ENCODE data around the gene TBCD. TPM values are rescaled to one million over a fixed set of nuclear protein-coding genes. Genes with fewer than 3 reads are reported as not detected.

Gene TBCD
- total RNA-seq, 1 experiment from 2014 or later: 29.6 TPM

DNA sequence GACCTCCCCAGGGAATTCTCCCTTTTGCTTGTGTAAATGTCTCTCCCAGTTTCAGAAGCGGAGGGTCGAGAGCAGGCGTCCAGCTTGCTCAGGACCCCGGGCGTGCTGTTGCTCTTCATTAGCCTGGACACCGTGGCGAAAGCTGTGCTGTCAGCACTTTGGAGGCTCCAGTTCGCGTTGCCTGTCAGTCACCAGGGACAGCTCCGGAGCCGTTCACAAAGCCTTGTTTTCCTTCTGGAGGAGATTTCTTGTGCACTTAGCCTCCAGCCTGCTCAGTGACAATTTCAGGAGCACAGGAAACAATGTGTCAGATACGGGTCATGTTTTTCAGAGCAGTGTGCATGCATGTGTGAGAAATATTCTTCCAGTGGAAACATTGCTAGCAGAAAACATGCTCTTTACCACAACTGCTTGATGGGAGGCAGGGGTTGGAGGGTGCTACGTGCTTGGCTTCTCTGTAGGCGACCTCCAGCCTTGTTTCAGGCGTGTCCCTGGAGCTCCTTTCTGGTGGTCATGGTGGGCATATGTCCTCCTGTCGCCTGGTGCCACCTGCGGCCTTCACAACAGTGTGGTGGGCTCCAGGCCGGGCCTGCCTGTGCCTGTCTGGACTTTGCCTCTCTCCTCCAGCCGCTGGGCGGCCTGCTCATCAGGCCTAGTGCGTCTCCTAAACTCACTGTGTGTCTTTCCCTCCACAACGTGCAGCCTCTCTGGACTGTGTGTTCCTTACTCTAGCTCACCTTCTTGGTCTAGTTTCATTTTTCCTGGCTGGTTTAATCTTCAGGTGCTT, 59.0 kb downstream of the TBCD start:
- no peak for ATAC-seq
- BruUV-seq (replicated peaks): no TSS peak
- no peak overlapping the region for H3K4me2 ChIP-seq (ENCODE audit: low read length)
- no peaks in the 10 kb centered on the region for H3K4me1 ChIP-seq (ENCODE audit: insufficient read depth, low read length)
- POLR2A ChIA-PET (ENCODE audit: unreplicated experiment): no interaction called here
- H3K4me3 ChIP-seq (ENCODE audit: low read length): no peak overlapping the region
- H3K27me3 ChIP-seq (ENCODE audit: low read length): no peaks in the 10 kb centered on the region
- CTCF ChIA-PET: no interaction called here
- intact Hi-C loops (cut with micrococcal nuclease): no loop called here
- no peaks in the 10 kb centered on the region for H3K9me3 ChIP-seq (ENCODE audit: low read length)
- no peak for DNase-seq
- no peaks in the 10 kb centered on the region for H4K20me1 ChIP-seq (ENCODE audit: low read length)
- H3K9me2 ChIP-seq (replicated peaks; ENCODE audit: low read length): no peaks in the 10 kb centered on the region
- no peak overlapping the region for H3K9ac ChIP-seq (ENCODE audit: low read length)
- H3F3A ChIP-seq (ENCODE audit: low read length, unreplicated experiment): no peaks in the 10 kb centered on the region
- no peak for TF ChIP-seq EZH2phosphoT487 (IDR thresholded peaks at IDR 0.05; ENCODE audit: borderline replicate concordance, low read length)
- TF ChIP-seq, protein P1, sequence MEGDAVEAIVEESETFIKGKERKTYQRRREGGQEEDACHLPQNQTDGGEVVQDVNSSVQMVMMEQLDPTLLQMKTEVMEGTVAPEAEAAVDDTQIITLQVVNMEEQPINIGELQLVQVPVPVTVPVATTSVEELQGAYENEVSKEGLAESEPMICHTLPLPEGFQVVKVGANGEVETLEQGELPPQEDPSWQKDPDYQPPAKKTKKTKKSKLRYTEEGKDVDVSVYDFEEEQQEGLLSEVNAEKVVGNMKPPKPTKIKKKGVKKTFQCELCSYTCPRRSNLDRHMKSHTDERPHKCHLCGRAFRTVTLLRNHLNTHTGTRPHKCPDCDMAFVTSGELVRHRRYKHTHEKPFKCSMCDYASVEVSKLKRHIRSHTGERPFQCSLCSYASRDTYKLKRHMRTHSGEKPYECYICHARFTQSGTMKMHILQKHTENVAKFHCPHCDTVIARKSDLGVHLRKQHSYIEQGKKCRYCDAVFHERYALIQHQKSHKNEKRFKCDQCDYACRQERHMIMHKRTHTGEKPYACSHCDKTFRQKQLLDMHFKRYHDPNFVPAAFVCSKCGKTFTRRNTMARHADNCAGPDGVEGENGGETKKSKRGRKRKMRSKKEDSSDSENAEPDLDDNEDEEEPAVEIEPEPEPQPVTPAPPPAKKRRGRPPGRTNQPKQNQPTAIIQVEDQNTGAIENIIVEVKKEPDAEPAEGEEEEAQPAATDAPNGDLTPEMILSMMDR (conservative IDR thresholded peaks at IDR 0.05; ENCODE audit: low read depth, low read length): no peak
- TF ChIP-seq EZH2 (IDR thresholded peaks at IDR 0.05; ENCODE audit: low read length, unreplicated experiment): no peak
- H2AFZ ChIP-seq (ENCODE audit: low read length): no peak overlapping the region
- H3K79me2 ChIP-seq (ENCODE audit: low read length): no peaks in the 10 kb centered on the region
- peaks cover 4% of the 10 kb centered on the region; the same call in 1 of the 2 replicates for H3K36me3 ChIP-seq (ENCODE audit: low read depth, low read length)
- no peak overlapping the region for H3K27ac ChIP-seq (ENCODE audit: low read length)

DNA sequence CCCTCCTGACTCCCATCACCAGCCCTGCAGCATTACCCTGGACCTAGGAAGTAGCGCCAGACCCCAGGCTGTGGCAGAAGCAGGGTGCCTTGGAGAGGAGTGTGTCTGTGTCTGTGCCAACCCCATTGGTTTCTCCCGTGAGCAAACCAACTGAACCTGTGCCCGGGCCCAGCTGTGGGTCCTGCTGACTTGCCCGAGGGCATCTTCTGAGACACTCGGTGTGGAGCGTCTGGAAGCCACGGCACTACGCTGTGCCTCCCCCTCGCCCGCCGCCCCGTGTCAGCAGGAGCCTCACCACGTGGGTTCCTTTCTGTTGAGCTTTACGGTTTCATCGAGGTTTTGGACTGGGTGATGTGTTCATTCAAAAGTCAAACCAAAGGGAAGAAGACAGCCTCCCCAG, 60.2 kb downstream of the TBCD start:
- BruUV-seq (replicated peaks): no TSS peak
- Histone ChIP-seq H3K9me3 (ENCODE audit: low read length) (no peaks in the 10 kb centered on the region), H3K36me3 (ENCODE audit: low read depth, low read length) (peaks cover 4% of the 10 kb centered on the region; the same call in 1 of the 2 replicates), H3K4me2 (ENCODE audit: low read length) (no peak overlapping the region), H3K79me2 (ENCODE audit: low read length) (no peaks in the 10 kb centered on the region), H2AFZ (ENCODE audit: low read length) (no peak overlapping the region), H4K20me1 (ENCODE audit: low read length) (no peaks in the 10 kb centered on the region), H3K27ac (ENCODE audit: low read length) (no peak overlapping the region), H3K4me3 (ENCODE audit: low read length) (no peak overlapping the region), H3F3A (ENCODE audit: low read length, unreplicated experiment) (no peaks in the 10 kb centered on the region), H3K9ac (ENCODE audit: low read length) (no peak overlapping the region), H3K4me1 (ENCODE audit: insufficient read depth, low read length) (no peaks in the 10 kb centered on the region), H3K27me3 (ENCODE audit: low read length) (no peaks in the 10 kb centered on the region), H3K9me2 (replicated peaks; ENCODE audit: low read length) (no peaks in the 10 kb centered on the region)
- ATAC-seq (no peak), DNase-seq (no peak)
- TF ChIP-seq, protein P1 (conservative IDR thresholded peaks at IDR 0.05; ENCODE audit: low read depth, low read length): no peak
- ChIA-PET POLR2A (ENCODE audit: unreplicated experiment) (no interaction called here), CTCF (no interaction called here)
- intact Hi-C loops (cut with micrococcal nuclease): no loop called here

DNA sequence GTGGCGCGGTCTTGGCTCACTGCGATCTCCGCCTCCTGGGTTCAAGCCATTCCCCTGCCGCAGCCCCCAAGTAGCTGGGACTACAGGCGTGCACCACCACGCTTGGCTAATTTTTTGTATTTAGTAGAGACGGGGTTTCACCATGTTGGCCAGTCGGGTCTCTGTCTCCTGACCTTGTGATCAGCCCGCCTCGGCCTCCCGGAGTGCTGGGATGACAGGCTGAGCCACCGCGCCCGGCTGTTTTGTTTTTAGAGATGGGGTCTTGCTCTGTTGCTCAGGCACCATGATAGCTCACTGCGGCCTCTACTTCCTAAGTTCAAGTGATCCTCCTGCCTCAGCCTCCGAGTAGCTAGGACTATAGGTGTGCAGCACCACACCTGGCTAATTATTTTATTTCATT, 60.7 kb downstream of the TBCD start:
- no peak overlapping the region for H3K4me2 ChIP-seq (ENCODE audit: low read length)
- no peak overlapping the region for H3K9ac ChIP-seq (ENCODE audit: low read length)
- DNase-seq: no peak
- CTCF ChIA-PET: no interaction called here
- TF ChIP-seq EZH2phosphoT487 (IDR thresholded peaks at IDR 0.05; ENCODE audit: borderline replicate concordance, low read length) (no peak), EZH2 (IDR thresholded peaks at IDR 0.05; ENCODE audit: low read length, unreplicated experiment) (no peak)
- TF ChIP-seq, protein P1 (conservative IDR thresholded peaks at IDR 0.05; ENCODE audit: low read depth, low read length): no peak
- H3K4me1 ChIP-seq (ENCODE audit: insufficient read depth, low read length): no peaks in the 10 kb centered on the region
- no peak overlapping the region for H2AFZ ChIP-seq (ENCODE audit: low read length)
- no peaks in the 10 kb centered on the region for H3F3A ChIP-seq (ENCODE audit: low read length, unreplicated experiment)
- intact Hi-C loops (cut with micrococcal nuclease): no loop called here
- H3K4me3 ChIP-seq (ENCODE audit: low read length): no peak overlapping the region
- H3K27me3 ChIP-seq (ENCODE audit: low read length): no peaks in the 10 kb centered on the region
- no peaks in the 10 kb centered on the region for H3K9me2 ChIP-seq (replicated peaks; ENCODE audit: low read length)
- BruUV-seq (replicated peaks): no TSS peak
- no peak overlapping the region for H3K27ac ChIP-seq (ENCODE audit: low read length)
- ATAC-seq: no peak
- H3K79me2 ChIP-seq (ENCODE audit: low read length): no peaks in the 10 kb centered on the region
- H4K20me1 ChIP-seq (ENCODE audit: low read length): no peaks in the 10 kb centered on the region
- H3K9me3 ChIP-seq (ENCODE audit: low read length): no peaks in the 10 kb centered on the region
- H3K36me3 ChIP-seq (ENCODE audit: low read depth, low read length): peaks cover 4% of the 10 kb centered on the region; the same call in 1 of the 2 replicates
- POLR2A ChIA-PET (ENCODE audit: unreplicated experiment): no interaction called here
